Activated B cell treated with CpG ODN at 0.5 μM for 24 hours (primary cell): ENCODE measurements around the gene ARHGEF10L. TPM values are rescaled to one million over a fixed set of nuclear protein-coding genes. Genes with fewer than 3 reads are reported as not detected.
A peak's percentile ranks its signal among the peaks of the same experiment; 100 is the strongest.
"Not testable (repeated sequence)": the region's sequence is repeated elsewhere in the genome, so short reads cannot be mapped to it uniquely, and the experiment has no call there.

Experiments used
- ATAC-seq: fragments of 200-7000 bp; cut with Tn5 transposase; one replicate; pipeline ENCODE4 v1.10.0; 2021; ENCODE audit warnings: low read depth, mild to moderate bottlenecking, moderate library complexity
- CTCF ChIA-PET: fragments of 350-600 bp; sonication (Branson Sonifier 250); formaldehyde crosslinking; loops from one replicate; lab custom pipeline; 2021; ENCODE audit warnings: antibody characterized with exemption; lab: Charles Lee
- POLR2A ChIA-PET: fragments of 350-600 bp; sonication (Branson Sonifier 250); formaldehyde crosslinking; loops from one replicate; lab custom pipeline; 2021; ENCODE audit warnings: antibody characterized with exemption; lab: Charles Lee
- DNase-seq: peaks from one replicate; pipeline ENCODE4 v3.0.0; 2022
- H3K27ac Mint-ChIP-seq: one replicate; pipeline ENCODE4 v1.8.0; 2020; ENCODE audit warnings: mixed read lengths
- H3K27me3 Mint-ChIP-seq: one replicate; pipeline ENCODE4 v1.8.0; 2021; ENCODE audit warnings: mixed read lengths
- H3K36me3 Mint-ChIP-seq: one replicate; pipeline ENCODE4 v1.8.0; 2021; ENCODE audit warnings: low read depth, mixed read lengths
- H3K4me1 Mint-ChIP-seq: one replicate; pipeline ENCODE4 v1.8.0; 2021; ENCODE audit warnings: mixed read lengths
- H3K4me3 Mint-ChIP-seq: one replicate; pipeline ENCODE4 v1.8.0; 2020; ENCODE audit warnings: mild to moderate bottlenecking, mixed read lengths
- H3K9me3 Mint-ChIP-seq: one replicate; pipeline ENCODE4 v1.8.0; 2020; ENCODE audit warnings: mixed read lengths
- CTCF ChIP-seq: fragments of 200-600 bp; IDR thresholded peaks from one replicate; pipeline ENCODE4 v1.8.0; 2022; ENCODE audit warnings: antibody characterized with exemption, mild to moderate bottlenecking
- intact Hi-C: fragments of 100-400 bp; cut with micrococcal nuclease; formaldehyde crosslinking; loops from one replicate; pipeline ENCODE4 v1.15.1; 2024
- total RNA-seq: library from RNA; stranded (reverse); gene quantifications from 2 replicates; pipeline ENCODE4 v1.2.3, GENCODE V29; 2022

Gene ARHGEF10L
- total RNA-seq, 1 donor from 2014 or later = 0.62 TPM

- H3K27ac Mint-ChIP-seq = no peak overlapping the region
- no peaks in the 10 kb centered on the region for H3K9me3 Mint-ChIP-seq
- DNase-seq (no peak), ATAC-seq (no peak)
- no peaks in the 10 kb centered on the region for H3K36me3 Mint-ChIP-seq
- H3K4me3 Mint-ChIP-seq = no peak overlapping the region
- no peaks in the 10 kb centered on the region for H3K4me1 Mint-ChIP-seq
- ChIA-PET CTCF (no interaction called here), POLR2A (no interaction called here)
- no peak for TF ChIP-seq CTCF
- peaks cover 4% of the 10 kb centered on the region for H3K27me3 Mint-ChIP-seq
- intact Hi-C loops = no loop called here
These were observed 41.3 kb upstream of the ARHGEF10L start for GRCh38 chr1:17498214-17498613.

GRCh38 chr1:17502326-17502778 is 37.1 kb upstream of the ARHGEF10L start:
- intact Hi-C loops = loop anchor here (1.0 to 5.0 kb wide), 2 partner anchors 104 to 1080 kb away; no protein-coding TSS in a partner anchor
- no peak for TF ChIP-seq CTCF
- Mint-ChIP-seq H3K9me3 (no peaks in the 10 kb centered on the region), H3K4me3 (no peak overlapping the region), H3K27ac (no peak overlapping the region), H3K36me3 (no peaks in the 10 kb centered on the region), H3K4me1 (no peaks in the 10 kb centered on the region), H3K27me3 (peaks cover 4% of the 10 kb centered on the region)
- DNase-seq (peak; percentile 50), ATAC-seq (peak; percentile 70)
- CTCF ChIA-PET = interaction anchor here (1.7 kb wide), 2 partner anchors 71 to 104 kb away, joined by 3 to 26 read pairs; no protein-coding TSS in a partner anchor
- POLR2A ChIA-PET = no interaction called here

- Mint-ChIP-seq H3K36me3 (no peaks in the 10 kb centered on the region), H3K4me3 (no peak overlapping the region), H3K9me3 (no peaks in the 10 kb centered on the region), H3K27me3 (peaks cover 4% of the 10 kb centered on the region), H3K27ac (no peak overlapping the region), H3K4me1 (no peaks in the 10 kb centered on the region)
- DNase-seq = no peak
- POLR2A ChIA-PET = no interaction called here
- CTCF ChIA-PET = interaction anchor here (1.7 kb wide), 2 partner anchors 70 to 103 kb away, joined by 3 to 26 read pairs; no protein-coding TSS in a partner anchor
- intact Hi-C loops = loop anchor here (5.0 kb wide), 1 partner anchor 1079 kb away; no protein-coding TSS in a partner anchor
- ATAC-seq = no peak
- no peak for TF ChIP-seq CTCF
These were observed 36.4 kb upstream of the ARHGEF10L start for GRCh38 chr1:17503146-17503545.

- DNase-seq, CTCF ChIA-PET, POLR2A ChIA-PET, H3K36me3 Mint-ChIP-seq, H3K4me1 Mint-ChIP-seq, H3K27me3 Mint-ChIP-seq, H3K9me3 Mint-ChIP-seq, ATAC-seq, intact Hi-C loops, H3K4me3 Mint-ChIP-seq, H3K27ac Mint-ChIP-seq: not testable (repeated sequence)
These were observed 32.3 kb upstream of the ARHGEF10L start for GRCh38 chr1:17507200-17507599.

GRCh38 chr1:17507915-17508314 is 31.6 kb upstream of the ARHGEF10L start:
- no peak overlapping the region for H3K4me3 Mint-ChIP-seq
- no peak for TF ChIP-seq CTCF
- ChIA-PET POLR2A (no interaction called here), CTCF (no interaction called here)
- H3K36me3 Mint-ChIP-seq = no peaks in the 10 kb centered on the region
- ATAC-seq (no peak), DNase-seq (no peak)
- H3K27ac Mint-ChIP-seq = no peak overlapping the region
- H3K4me1 Mint-ChIP-seq = no peaks in the 10 kb centered on the region
- intact Hi-C loops = no loop called here
- no peaks in the 10 kb centered on the region for H3K27me3 Mint-ChIP-seq
- no peaks in the 10 kb centered on the region for H3K9me3 Mint-ChIP-seq

GRCh38 chr1:17509363-17509762 is 30.1 kb upstream of the ARHGEF10L start:
- no peak overlapping the region for H3K4me3 Mint-ChIP-seq
- no peaks in the 10 kb centered on the region for H3K36me3 Mint-ChIP-seq
- no peak for ATAC-seq
- H3K4me1 Mint-ChIP-seq = no peaks in the 10 kb centered on the region
- intact Hi-C loops = no loop called here
- no peak overlapping the region for H3K27ac Mint-ChIP-seq
- POLR2A ChIA-PET = no interaction called here
- CTCF ChIA-PET = no interaction called here
- no peaks in the 10 kb centered on the region for H3K27me3 Mint-ChIP-seq
- H3K9me3 Mint-ChIP-seq = no peaks in the 10 kb centered on the region
- DNase-seq = no peak
- TF ChIP-seq CTCF = no peak
